ENCODE measurements around the gene EIF6.

EIF6 gene

GRCh38 chr20:35328689-35329088, 44.1 kb upstream of the EIF6 start (continued):
- TF ChIP-seq, protein P1, sequence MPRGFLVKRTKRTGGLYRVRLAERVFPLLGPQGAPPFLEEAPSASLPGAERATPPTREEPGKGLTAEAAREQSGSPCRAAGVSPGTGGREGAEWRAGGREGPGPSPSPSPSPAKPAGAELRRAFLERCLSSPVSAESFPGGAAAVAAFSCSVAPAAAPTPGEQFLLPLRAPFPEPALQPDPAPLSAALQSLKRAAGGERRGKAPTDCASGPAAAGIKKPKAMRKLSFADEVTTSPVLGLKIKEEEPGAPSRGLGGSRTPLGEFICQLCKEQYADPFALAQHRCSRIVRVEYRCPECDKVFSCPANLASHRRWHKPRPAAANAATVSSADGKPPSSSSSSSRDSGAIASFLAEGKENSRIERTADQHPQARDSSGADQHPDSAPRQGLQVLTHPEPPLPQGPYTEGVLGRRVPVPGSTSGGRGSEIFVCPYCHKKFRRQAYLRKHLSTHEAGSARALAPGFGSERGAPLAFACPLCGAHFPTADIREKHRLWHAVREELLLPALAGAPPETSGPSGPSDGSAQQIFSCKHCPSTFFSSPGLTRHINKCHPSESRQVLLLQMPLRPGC (tag by site-specific recombination; IDR thresholded peaks at IDR 0.05): no peak
- TF ChIP-seq ZNF292 (tag by site-specific recombination; IDR thresholded peaks at IDR 0.05; ENCODE audit: borderline replicate concordance, low read depth) (no peak), ZNF488 (tag by site-specific recombination; IDR thresholded peaks at IDR 0.05) (no peak)
- TF ChIP-seq, protein P2, sequence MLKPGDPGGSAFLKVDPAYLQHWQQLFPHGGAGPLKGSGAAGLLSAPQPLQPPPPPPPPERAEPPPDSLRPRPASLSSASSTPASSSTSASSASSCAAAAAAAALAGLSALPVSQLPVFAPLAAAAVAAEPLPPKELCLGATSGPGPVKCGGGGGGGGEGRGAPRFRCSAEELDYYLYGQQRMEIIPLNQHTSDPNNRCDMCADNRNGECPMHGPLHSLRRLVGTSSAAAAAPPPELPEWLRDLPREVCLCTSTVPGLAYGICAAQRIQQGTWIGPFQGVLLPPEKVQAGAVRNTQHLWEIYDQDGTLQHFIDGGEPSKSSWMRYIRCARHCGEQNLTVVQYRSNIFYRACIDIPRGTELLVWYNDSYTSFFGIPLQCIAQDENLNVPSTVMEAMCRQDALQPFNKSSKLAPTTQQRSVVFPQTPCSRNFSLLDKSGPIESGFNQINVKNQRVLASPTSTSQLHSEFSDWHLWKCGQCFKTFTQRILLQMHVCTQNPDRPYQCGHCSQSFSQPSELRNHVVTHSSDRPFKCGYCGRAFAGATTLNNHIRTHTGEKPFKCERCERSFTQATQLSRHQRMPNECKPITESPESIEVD (tag by site-specific recombination; IDR thresholded peaks at IDR 0.05): no peak

GRCh38 chr20:35328095-35328685, 43.6 kb upstream of the EIF6 start:
- POLR2A ChIA-PET: interaction anchor here (0.6 kb wide), 1 partner anchor 357 kb away, joined by 3 read pairs; no protein-coding TSS in a partner anchor
- CTCF ChIA-PET: interaction anchor here (1.8 to 9.6 kb wide), 4 partner anchors 7 to 112 kb away, joined by 13 to 236 read pairs (median 24); partner anchors contain the start of gene GDF5
- TF ChIP-seq MZF1 (tag by site-specific recombination; IDR thresholded peaks at IDR 0.05; ENCODE audit: borderline replicate concordance): no peak
- TF ChIP-seq ZNF501 (tag by site-specific recombination; IDR thresholded peaks at IDR 0.05): no peak
- no peak for TF ChIP-seq MYNN (tag by site-specific recombination; IDR thresholded peaks at IDR 0.05; ENCODE audit: borderline replicate concordance)
- TF ChIP-seq AEBP2 (tag by site-specific recombination; IDR thresholded peaks at IDR 0.05; ENCODE audit: borderline replicate concordance): no peak
- TF ChIP-seq FEZF1 (tag by site-specific recombination; IDR thresholded peaks at IDR 0.05): no peak
- no peak for TF ChIP-seq HOXD13 (CRISPR knock-in tag; IDR thresholded peaks at IDR 0.05; ENCODE audit: borderline replicate concordance)
- no peak for TF ChIP-seq KLF8 (tag by site-specific recombination; IDR thresholded peaks at IDR 0.05)
- no peak for TF ChIP-seq ZFP37 (tag by site-specific recombination; IDR thresholded peaks at IDR 0.05)
- TF ChIP-seq ZNF223 (tag by site-specific recombination; IDR thresholded peaks at IDR 0.05): no peak
- no peak for TF ChIP-seq ZNF335 (tag by site-specific recombination; conservative IDR thresholded peaks at IDR 0.05)
- TF ChIP-seq ZXDB (tag by site-specific recombination; IDR thresholded peaks at IDR 0.05): no peak
- no peak for TF ChIP-seq ZNF169 (tag by site-specific recombination; IDR thresholded peaks at IDR 0.05)
- H3K9me3 ChIP-seq (ENCODE audit: control insufficient read depth, insufficient read depth, low read depth, low read length): no peaks in the 10 kb centered on the region
- H3K36me3 ChIP-seq (ENCODE audit: control insufficient read depth in 2 of 2, insufficient read depth in 1 of 2, low read length in 2 of 2): no peaks in the 10 kb centered on the region
- H3K27ac ChIP-seq (ENCODE audit: extremely low read depth, low read depth, low read length): no peak overlapping the region
- no peaks in the 10 kb centered on the region; the same call in 1 of the 2 replicates for H3K4me1 ChIP-seq (ENCODE audit: control insufficient read depth, insufficient read depth, low read length)
- H3K4me3 ChIP-seq (ENCODE audit: low read depth, low read length): no peak overlapping the region

Measured in HEK293 (cell line).